Measurements from ENCODE around the gene ERI2. TPM values are rescaled to one million over a fixed set of nuclear protein-coding genes. Genes with fewer than 3 reads are reported as not detected.
"Not testable (repeated sequence)": the region's sequence is repeated elsewhere in the genome, so short reads cannot be mapped to it uniquely, and the experiment has no call there.

The ERI2 gene
- total and polyA plus RNA-seq, 2 of the 13 experiments (the other 11 are each of a cell fraction or from before 2014, with no cell fraction given), result 17.4 to 41.3 TPM

DNA sequence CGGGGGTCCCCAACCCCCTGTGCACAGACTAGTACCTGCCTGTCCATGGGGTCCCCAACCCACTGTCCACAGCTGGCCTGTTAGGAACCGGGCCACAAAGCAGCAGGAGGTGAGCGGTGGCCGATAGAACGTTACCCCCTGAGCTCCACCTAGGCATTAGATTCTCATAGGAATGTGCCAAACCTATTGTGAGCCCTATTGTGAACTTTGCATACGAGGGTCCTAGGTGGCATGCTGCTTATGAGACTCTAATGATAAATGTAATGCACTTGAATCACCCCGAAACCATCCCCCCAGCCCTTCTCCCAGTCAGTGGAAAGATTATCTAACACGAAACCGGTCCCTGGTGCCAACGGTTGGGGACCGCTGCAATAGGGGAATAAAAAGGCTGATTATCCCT lies 1.6 kb upstream of the ERI2 start (continued):
- TF ChIP-seq, protein P1, sequence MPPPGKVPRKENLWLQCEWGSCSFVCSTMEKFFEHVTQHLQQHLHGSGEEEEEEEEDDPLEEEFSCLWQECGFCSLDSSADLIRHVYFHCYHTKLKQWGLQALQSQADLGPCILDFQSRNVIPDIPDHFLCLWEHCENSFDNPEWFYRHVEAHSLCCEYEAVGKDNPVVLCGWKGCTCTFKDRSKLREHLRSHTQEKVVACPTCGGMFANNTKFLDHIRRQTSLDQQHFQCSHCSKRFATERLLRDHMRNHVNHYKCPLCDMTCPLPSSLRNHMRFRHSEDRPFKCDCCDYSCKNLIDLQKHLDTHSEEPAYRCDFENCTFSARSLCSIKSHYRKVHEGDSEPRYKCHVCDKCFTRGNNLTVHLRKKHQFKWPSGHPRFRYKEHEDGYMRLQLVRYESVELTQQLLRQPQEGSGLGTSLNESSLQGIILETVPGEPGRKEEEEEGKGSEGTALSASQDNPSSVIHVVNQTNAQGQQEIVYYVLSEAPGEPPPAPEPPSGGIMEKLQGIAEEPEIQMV (CRISPR knock-in tag; IDR thresholded peaks at IDR 0.05; ENCODE audit: low read depth), result no peak
- TF ChIP-seq POLR2AphosphoS2 (IDR thresholded peaks at IDR 0.05; ENCODE audit: low read depth, low read length) (no peak), PAWR (CRISPR knock-in tag; IDR thresholded peaks at IDR 0.05; ENCODE audit: borderline replicate concordance) (no peak)

DNA sequence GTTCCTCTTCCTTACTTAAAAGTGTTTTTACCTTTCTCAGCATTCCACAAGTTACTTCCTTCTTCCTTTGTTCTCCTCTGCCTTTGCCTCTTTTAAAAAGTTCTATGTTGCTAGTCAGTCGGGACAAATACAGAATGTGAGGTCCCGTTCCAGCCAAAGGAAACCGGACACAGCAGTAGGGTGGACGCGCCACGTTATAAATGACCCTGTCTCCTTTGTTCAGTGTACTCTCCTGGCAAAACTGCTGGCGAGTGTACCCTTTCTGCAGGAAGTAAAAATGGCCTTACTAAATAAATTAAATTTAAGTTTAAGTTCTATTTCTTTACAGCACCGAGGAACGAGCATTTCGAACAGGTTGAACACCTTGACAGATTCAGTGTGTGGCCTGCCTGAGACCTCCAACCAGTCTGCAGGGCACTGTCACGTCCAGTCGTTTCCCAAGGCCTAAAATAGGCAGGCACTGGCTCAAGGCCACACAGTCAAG lies 546 bp downstream of the ERI2 start:
- TSS peak; percentile 90 for BruUV-seq (replicated peaks)
- peak overlapping the region; percentile 83 for H3K4me2 ChIP-seq (ENCODE audit: low read depth, low read length)
- peak overlapping the region; percentile 72 to 98 (median 87) for H3K4me3 ChIP-seq (replicated peaks in 1 of 3; ENCODE audit: insufficient read depth in 1 of 3, low read depth in 2 of 3, low read length in 3 of 3)
- peak overlapping the region; percentile 31 for H2AFZ ChIP-seq (ENCODE audit: low read length)
- peak overlapping the region; percentile 89 for H3K9ac ChIP-seq (ENCODE audit: insufficient read depth, low read depth, low read length)
- H4K20me1 ChIP-seq (ENCODE audit: insufficient read depth, low read length); in situ Hi-C loops (cut with HindIII; ENCODE audit: extremely low pct_ligation_motif_present, low pct_unique_long_range_greater_than_20kb); intact Hi-C loops (cut with micrococcal nuclease; ENCODE audit: unreplicated experiment); FAIRE-seq; H3K27me3 ChIP-seq (ENCODE audit: control insufficient read depth in 1 of 2, insufficient read depth in 2 of 2, low read length in 2 of 2); H3K36me3 ChIP-seq (replicated peaks in 1 of 2; ENCODE audit: control insufficient read depth in 1 of 2, insufficient read depth in 2 of 2, low read length in 2 of 2); H3K79me2 ChIP-seq (ENCODE audit: insufficient read depth, low read length); H3K9me3 ChIP-seq (ENCODE audit: low read length); TF ChIP-seq LCORL (CRISPR knock-in tag; IDR thresholded peaks at IDR 0.05): not testable (repeated sequence)
- ATAC-seq (peak; percentile 71), DNase-seq (ENCODE audit: low spot score) (peak; percentile 78)
- H3K4me1 ChIP-seq (ENCODE audit: insufficient read depth, low read length), result peaks cover 40% of the 10 kb centered on the region
- peak overlapping the region; percentile 87 for H3K27ac ChIP-seq (ENCODE audit: extremely low read length, insufficient read depth, low read length)
- POLR2A ChIA-PET, result interaction anchor here (0.6 to 1.7 kb wide), 8 partner anchors 10 to 1282 kb away, joined by 3 to 17 read pairs (median 3); partner anchors contain the start of genes ACSM3, DCUN1D3 and LYRM1
- CTCF ChIA-PET (ENCODE audit: low intra/inter-chr PET ratio, low total read pairs), result interaction anchor here (0.9 kb wide), 1 partner anchor 278 kb away, joined by 4 read pairs; no protein-coding TSS in a partner anchor
- WGBS (ENCODE audit: low lambda C conversion rate), result under 1% methylated on average over 12 of the region's 12 CpGs
- TF ChIP-seq SMAD9 (CRISPR knock-in tag; IDR thresholded peaks at IDR 0.05) (peak; percentile 49; the same call in 1 of the 2 replicates), ZNF263 (CRISPR knock-in tag; IDR thresholded peaks at IDR 0.05) (peak; percentile 51), ZNF773 (CRISPR knock-in tag; IDR thresholded peaks at IDR 0.05; ENCODE audit: borderline replicate concordance) (0 out of 2 replicates have a peak, but pooled peaks have one; percentile 39), LCORL (IDR thresholded peaks at IDR 0.05) (0 out of 2 replicates have a peak, but pooled peaks have one; percentile 35), NKX3-1 (CRISPR knock-in tag; IDR thresholded peaks at IDR 0.05) (0 out of 2 replicates have a peak, but pooled peaks have one; percentile 78), RFXAP (CRISPR knock-in tag; IDR thresholded peaks at IDR 0.05; ENCODE audit: borderline replicate concordance) (0 out of 2 replicates have a peak, but pooled peaks have one; percentile 8), ZNF432 (CRISPR knock-in tag; IDR thresholded peaks at IDR 0.05; ENCODE audit: borderline replicate concordance) (peak; percentile 28; the same call in 1 of the 2 replicates), SIX1 (CRISPR knock-in tag; IDR thresholded peaks at IDR 0.05; ENCODE audit: borderline replicate concordance) (peak; percentile 45; the same call in 1 of the 2 replicates), ISX (CRISPR knock-in tag; conservative IDR thresholded peaks at IDR 0.05) (peak; percentile 80; the same call in 1 of the 2 replicates)
- TF ChIP-seq, protein P2, sequence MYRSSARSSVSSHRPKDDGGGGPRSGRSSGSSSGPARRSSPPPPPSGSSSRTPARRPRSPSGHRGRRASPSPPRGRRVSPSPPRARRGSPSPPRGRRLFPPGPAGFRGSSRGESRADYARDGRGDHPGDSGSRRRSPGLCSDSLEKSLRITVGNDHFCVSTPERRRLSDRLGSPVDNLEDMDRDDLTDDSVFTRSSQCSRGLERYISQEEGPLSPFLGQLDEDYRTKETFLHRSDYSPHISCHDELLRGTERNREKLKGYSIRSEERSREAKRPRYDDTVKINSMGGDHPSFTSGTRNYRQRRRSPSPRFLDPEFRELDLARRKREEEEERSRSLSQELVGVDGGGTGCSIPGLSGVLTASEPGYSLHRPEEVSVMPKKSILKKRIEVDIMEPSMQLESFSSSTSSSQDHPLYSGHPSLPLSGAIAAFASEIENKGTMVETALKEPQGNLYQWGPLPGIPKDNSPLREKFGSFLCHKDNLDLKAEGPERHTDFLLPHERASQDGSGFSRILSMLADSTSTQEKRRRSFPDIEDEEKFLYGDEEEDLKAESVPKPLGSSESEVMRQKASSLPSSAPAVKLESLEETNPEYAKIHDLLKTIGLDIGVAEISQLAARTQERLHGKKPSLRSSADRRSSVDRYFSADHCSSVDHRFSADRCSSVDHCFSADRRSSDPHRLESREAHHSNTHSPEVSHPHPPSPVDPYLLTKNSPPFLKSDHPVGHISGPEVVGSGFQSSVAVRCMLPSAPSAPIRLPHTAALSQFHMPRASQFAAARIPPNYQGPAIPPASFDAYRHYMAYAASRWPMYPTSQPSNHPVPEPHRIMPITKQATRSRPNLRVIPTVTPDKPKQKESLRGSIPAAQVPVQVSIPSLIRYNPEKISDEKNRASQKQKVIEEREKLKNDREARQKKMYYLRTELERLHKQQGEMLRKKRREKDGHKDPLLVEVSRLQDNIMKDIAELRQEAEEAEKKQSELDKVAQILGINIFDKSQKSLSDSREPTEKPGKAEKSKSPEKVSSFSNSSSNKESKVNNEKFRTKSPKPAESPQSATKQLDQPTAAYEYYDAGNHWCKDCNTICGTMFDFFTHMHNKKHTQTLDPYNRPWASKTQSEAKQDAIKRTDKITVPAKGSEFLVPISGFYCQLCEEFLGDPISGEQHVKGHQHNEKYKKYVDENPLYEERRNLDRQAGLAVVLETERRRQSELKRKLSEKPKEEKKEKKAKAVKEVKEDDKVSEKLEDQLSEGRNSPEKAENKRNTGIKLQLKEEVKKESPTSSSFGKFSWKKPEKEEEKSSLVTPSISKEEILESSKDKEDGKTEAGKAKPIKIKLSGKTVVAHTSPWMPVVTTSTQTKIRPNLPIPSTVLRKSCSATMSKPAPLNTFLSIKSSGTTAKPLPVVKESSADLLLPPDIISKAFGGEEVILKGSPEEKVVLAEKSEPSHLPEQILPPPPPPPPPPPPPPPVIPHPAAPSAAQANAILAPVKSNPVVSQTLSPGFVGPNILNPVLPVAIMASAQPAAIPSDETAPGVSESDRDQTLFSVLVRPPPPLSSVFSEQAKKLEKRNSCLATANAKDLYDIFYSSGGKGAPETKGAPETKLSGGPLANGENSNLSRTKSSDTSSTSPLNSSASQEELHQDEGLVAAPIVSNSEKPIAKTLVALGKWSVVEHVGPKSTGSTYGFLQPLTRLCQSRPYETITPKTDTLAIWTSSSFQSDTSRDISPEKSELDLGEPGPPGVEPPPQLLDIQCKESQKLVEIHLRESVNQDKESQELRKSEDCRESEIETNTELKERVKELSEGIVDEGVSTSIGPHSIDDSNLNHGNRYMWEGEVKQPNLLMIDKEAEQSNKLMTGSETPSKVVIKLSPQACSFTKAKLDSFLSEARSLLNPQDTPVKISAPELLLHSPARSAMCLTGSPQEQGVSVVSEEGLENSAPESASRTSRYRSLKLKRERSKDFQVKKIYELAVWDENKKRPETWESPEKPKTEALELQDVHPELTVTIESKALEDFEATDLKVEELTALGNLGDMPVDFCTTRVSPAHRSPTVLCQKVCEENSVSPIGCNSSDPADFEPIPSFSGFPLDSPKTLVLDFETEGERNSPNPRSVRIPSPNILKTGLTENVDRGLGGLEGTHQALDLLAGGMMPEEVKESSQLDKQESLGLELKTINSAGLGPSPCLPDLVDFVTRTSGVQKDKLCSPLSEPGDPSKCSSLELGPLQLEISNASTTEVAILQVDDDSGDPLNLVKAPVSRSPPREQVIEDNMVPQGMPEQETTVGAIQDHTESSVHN (CRISPR knock-in tag; IDR thresholded peaks at IDR 0.05), result 0 out of 2 replicates have a peak, but pooled peaks have one; percentile 50

Data from HepG2 (cell line).